Parathyroid adenoma (tissue), 2 donors: Measurements from ENCODE around the gene SLC2A13.

Source experiments
- H2AFZ ChIP-seq: fragments of 300-600 bp; sonication (generic); one replicate; pipeline ENCODE4 v1.7.0; 2017; ENCODE audit warnings: antibody characterized with exemption, mild to moderate bottlenecking
- H3K27ac ChIP-seq: fragments of 300-600 bp; sonication (generic); one replicate; pipeline ENCODE4 v1.7.0; 2017
- H3K27me3 ChIP-seq: fragments of 300-600 bp; sonication (generic); one replicate; pipeline ENCODE4 v1.7.0; 2017; ENCODE audit warnings: low read length; ENCODE audit not compliant: control insufficient read depth, insufficient read depth
- H3K36me3 ChIP-seq: fragments of 300-600 bp; sonication (generic); one replicate; pipeline ENCODE4 v1.7.0; 2017; ENCODE audit warnings: low read length; ENCODE audit not compliant: control insufficient read depth, insufficient read depth
- H3K4me1 ChIP-seq: fragments of 300-600 bp; sonication (generic); one replicate; pipeline ENCODE4 v1.7.0; 2017; ENCODE audit warnings: control low read depth
- H3K4me2 ChIP-seq: fragments of 300-600 bp; sonication (generic); one replicate; pipeline ENCODE4 v1.7.0; 2017; ENCODE audit warnings: low read length
- H3K4me3 ChIP-seq: fragments of 300-600 bp; sonication (generic); one replicate; pipeline ENCODE4 v1.7.0; 2017; ENCODE audit warnings: low read depth, low read length
- H3K79me2 ChIP-seq: fragments of 300-600 bp; sonication (generic); one replicate; pipeline ENCODE4 v1.7.0; 2017; ENCODE audit warnings: control low read depth
- H3K9ac ChIP-seq: fragments of 300-600 bp; sonication (generic); one replicate; pipeline ENCODE4 v1.7.0; 2017; ENCODE audit warnings: mild to moderate bottlenecking
- H3K9me3 ChIP-seq: fragments of 300-600 bp; sonication (generic); one replicate; pipeline ENCODE4 v1.7.0; 2017; ENCODE audit warnings: low read length; ENCODE audit not compliant: control insufficient read depth
- TF ChIP-seq, protein P1 (sequence below): fragments of 300-600 bp; sonication (generic); IDR thresholded peaks from one replicate; pipeline ENCODE4 v1.7.0; 2017; ENCODE audit warnings: antibody characterized with exemption, mild to moderate bottlenecking
- donor health status: primary hyperparathyroidism.

SLC2A13 gene

DNA sequence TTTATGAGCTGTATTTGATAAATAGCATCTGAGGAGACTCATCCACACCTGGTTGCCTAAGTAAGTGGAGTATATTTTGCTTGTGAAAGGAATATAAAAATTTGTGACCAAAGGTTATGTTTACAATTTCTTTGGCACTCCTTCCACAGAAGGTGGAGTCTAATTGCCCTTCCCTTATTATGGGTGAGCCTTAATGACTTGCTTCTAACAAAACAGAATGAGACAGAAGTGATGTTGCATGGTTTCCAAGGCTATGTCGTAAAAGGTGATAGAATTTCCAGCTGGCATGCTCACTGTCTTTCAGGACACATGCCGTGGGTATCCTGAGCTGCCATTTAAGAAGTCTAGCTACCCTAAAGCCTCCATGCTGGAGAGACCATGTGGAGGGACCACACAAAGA lies 369.5 kb downstream of the SLC2A13 start:
- H3K79me2 ChIP-seq: no peaks in the 10 kb centered on the region
- no peak overlapping the region for H3K27ac ChIP-seq
- H3K9ac ChIP-seq: no peak overlapping the region
- TF ChIP-seq, protein P1, sequence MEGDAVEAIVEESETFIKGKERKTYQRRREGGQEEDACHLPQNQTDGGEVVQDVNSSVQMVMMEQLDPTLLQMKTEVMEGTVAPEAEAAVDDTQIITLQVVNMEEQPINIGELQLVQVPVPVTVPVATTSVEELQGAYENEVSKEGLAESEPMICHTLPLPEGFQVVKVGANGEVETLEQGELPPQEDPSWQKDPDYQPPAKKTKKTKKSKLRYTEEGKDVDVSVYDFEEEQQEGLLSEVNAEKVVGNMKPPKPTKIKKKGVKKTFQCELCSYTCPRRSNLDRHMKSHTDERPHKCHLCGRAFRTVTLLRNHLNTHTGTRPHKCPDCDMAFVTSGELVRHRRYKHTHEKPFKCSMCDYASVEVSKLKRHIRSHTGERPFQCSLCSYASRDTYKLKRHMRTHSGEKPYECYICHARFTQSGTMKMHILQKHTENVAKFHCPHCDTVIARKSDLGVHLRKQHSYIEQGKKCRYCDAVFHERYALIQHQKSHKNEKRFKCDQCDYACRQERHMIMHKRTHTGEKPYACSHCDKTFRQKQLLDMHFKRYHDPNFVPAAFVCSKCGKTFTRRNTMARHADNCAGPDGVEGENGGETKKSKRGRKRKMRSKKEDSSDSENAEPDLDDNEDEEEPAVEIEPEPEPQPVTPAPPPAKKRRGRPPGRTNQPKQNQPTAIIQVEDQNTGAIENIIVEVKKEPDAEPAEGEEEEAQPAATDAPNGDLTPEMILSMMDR: no peak
- H3K4me2 ChIP-seq: no peak overlapping the region
- no peak overlapping the region for H3K4me3 ChIP-seq
- no peaks in the 10 kb centered on the region for H3K4me1 ChIP-seq
- no peaks in the 10 kb centered on the region for H3K27me3 ChIP-seq
- H3K36me3 ChIP-seq: no peaks in the 10 kb centered on the region
- no peak overlapping the region for H2AFZ ChIP-seq
- no peaks in the 10 kb centered on the region for H3K9me3 ChIP-seq

DNA sequence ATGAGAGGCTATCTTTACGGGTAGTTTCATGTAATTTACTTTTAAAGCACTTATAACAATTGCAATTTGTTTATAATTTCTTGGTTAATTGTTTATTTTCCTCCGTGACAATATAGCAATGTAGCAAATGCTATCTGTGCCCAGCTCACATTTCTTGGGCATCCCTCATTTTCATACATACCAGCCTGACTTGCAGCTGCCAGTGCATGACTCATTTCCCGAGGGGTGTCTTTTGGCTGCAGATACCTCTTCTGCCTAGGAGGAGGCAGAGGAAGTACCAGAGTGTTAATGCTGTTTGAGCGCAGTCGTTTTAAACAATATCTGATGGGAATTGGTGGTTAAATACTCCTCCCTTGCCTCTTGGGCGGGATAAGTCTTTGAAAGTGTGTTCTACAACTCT lies 382.1 kb downstream of the SLC2A13 start:
- no peak overlapping the region for H3K9ac ChIP-seq
- no peak overlapping the region for H3K27ac ChIP-seq
- no peak overlapping the region for H3K4me3 ChIP-seq
- TF ChIP-seq, protein P1: no peak
- H3K79me2 ChIP-seq: no peaks in the 10 kb centered on the region
- no peaks in the 10 kb centered on the region for H3K9me3 ChIP-seq
- no peaks in the 10 kb centered on the region for H3K36me3 ChIP-seq
- no peak overlapping the region for H3K4me2 ChIP-seq
- no peaks in the 10 kb centered on the region for H3K4me1 ChIP-seq
- no peaks in the 10 kb centered on the region for H3K27me3 ChIP-seq
- no peak overlapping the region for H2AFZ ChIP-seq

DNA sequence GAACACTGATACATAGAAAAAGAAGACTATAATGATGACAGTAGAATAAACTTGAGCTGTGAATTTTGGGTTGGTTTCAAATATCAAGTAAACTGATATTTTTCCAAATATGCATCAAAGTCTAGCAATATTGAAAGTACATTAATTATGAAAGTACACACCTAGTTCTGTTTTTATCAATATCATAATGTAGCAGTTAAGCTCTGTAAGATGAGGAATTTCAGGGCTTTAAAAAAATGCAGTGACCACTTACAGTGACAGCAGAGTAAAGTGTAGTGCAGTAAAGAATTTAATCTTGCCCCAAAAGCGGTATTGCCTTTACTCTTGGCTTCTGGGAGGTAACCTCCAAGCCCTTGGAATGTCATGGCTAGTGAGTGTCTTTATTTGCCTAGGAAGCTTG lies 383.4 kb downstream of the SLC2A13 start:
- Histone ChIP-seq H2AFZ (no peak overlapping the region), H3K9ac (no peak overlapping the region), H3K4me2 (no peak overlapping the region), H3K9me3 (no peaks in the 10 kb centered on the region), H3K36me3 (no peaks in the 10 kb centered on the region), H3K4me3 (no peak overlapping the region), H3K27ac (no peak overlapping the region), H3K27me3 (no peaks in the 10 kb centered on the region), H3K4me1 (no peaks in the 10 kb centered on the region), H3K79me2 (no peaks in the 10 kb centered on the region)
- TF ChIP-seq, protein P1: no peak

DNA sequence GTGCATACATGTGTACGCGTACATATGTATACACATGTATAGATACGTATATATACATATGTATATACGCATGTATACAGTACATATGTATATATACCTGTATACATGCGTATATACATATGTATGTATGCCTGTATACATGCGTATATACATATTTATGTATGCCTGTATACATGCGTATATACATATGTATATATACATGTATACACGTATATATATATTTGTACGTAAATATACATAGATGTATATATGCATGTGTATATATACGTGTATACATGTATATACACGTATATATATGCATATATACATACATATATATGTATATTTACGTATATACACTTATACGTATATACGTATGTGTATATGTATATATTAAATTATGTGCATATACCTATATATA lies 392.3 kb downstream of the SLC2A13 start:
- TF ChIP-seq, protein P1: no peak
- Histone ChIP-seq H3K27ac (no peak overlapping the region), H3K4me3 (no peak overlapping the region), H3K9me3 (no peaks in the 10 kb centered on the region), H3K79me2 (no peaks in the 10 kb centered on the region), H3K36me3 (no peaks in the 10 kb centered on the region), H3K4me1 (no peaks in the 10 kb centered on the region), H2AFZ (no peak overlapping the region), H3K27me3 (no peaks in the 10 kb centered on the region), H3K4me2 (no peak overlapping the region), H3K9ac (no peak overlapping the region)

DNA sequence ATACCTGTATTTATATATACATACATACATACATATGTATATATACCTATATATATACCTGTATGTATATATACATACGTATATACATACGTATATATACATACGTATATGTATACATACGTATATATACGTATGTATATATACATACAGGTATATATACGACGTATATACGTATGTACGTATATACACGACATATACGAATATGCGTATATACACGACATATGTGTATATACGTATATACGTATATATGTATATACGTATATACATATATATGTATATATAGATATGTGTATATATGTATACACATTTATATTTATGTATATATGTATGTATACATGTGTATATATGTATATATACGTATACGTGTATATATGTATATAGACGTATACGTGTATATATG lies 393.5 kb downstream of the SLC2A13 start:
- Histone ChIP-seq H3K4me2 (no peak overlapping the region), H3K9ac (no peak overlapping the region), H2AFZ (no peak overlapping the region), H3K27me3 (no peaks in the 10 kb centered on the region), H3K27ac (no peak overlapping the region), H3K36me3 (no peaks in the 10 kb centered on the region), H3K4me3 (no peak overlapping the region), H3K9me3 (no peaks in the 10 kb centered on the region), H3K79me2 (no peaks in the 10 kb centered on the region), H3K4me1 (no peaks in the 10 kb centered on the region)
- TF ChIP-seq, protein P1: no peak
